ENCODE results near the gene TMEM168. TPM values are rescaled to one million over a fixed set of nuclear protein-coding genes. Genes with fewer than 3 reads are reported as not detected.

The TMEM168 gene
- total RNA-seq, 2 donors from 2014 or later, result 38.6 to 41.3 TPM

DNA sequence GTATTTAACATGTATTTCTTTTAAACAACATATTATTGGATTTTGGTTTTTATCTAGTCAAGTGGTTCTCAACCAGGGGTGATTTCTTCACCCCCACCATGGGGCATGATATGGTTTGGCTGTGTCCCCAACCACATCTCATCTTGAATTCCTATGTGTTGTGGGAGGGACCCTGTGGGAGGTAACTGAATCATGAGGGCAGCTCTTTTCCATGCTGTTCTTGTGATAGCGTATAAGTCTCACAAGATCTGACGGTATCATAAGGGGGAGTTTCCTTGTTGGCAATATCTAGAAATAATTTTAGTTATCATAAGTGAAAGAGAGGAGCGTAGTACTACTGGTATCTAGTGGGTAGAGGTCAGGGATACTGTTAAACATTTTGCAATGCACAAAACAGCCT, 37.6 kb downstream of the TMEM168 start:
- Histone ChIP-seq H3K9ac (ENCODE audit: low read depth in 2 of 2, low read length in 2 of 2) (no peak overlapping the region), H3K4me1 (no peaks in the 10 kb centered on the region), H3K4me3 (no peak overlapping the region), H3K27me3 (no peaks in the 10 kb centered on the region), H3K36me3 (no peaks in the 10 kb centered on the region), H3K9me3 (no peaks in the 10 kb centered on the region), H3K27ac (no peak overlapping the region)
- TF ChIP-seq, protein P1, sequence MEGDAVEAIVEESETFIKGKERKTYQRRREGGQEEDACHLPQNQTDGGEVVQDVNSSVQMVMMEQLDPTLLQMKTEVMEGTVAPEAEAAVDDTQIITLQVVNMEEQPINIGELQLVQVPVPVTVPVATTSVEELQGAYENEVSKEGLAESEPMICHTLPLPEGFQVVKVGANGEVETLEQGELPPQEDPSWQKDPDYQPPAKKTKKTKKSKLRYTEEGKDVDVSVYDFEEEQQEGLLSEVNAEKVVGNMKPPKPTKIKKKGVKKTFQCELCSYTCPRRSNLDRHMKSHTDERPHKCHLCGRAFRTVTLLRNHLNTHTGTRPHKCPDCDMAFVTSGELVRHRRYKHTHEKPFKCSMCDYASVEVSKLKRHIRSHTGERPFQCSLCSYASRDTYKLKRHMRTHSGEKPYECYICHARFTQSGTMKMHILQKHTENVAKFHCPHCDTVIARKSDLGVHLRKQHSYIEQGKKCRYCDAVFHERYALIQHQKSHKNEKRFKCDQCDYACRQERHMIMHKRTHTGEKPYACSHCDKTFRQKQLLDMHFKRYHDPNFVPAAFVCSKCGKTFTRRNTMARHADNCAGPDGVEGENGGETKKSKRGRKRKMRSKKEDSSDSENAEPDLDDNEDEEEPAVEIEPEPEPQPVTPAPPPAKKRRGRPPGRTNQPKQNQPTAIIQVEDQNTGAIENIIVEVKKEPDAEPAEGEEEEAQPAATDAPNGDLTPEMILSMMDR (IDR thresholded peaks at IDR 0.05), result no peak
- no peak for DNase-seq
- intact Hi-C loops (cut with DNase I), result no loop called here

DNA sequence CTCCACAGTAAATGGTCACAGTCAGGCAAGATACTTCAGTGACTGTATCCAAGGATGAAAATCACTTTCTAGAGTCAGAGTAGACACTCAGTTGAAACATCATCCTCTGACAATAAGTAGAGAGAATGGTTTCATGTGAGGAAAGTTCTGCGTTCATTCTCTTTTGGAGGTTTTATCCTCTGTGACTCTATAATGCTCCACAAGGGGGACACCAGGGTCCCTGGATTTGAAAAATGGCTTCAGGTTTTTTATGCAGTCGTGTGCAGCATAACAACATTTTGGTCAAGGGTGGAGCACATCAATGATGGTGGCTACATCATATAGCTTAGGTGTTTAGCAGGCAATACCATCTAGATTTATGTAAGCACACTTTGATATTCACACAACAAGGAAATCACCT, 40.4 kb downstream of the TMEM168 start:
- no peaks in the 10 kb centered on the region for H3K4me1 ChIP-seq
- intact Hi-C loops (cut with DNase I), result no loop called here
- H3K9ac ChIP-seq (ENCODE audit: low read depth in 2 of 2, low read length in 2 of 2), result no peak overlapping the region
- H3K27me3 ChIP-seq, result no peaks in the 10 kb centered on the region
- TF ChIP-seq, protein P1 (IDR thresholded peaks at IDR 0.05), result no peak
- no peak for DNase-seq
- H3K9me3 ChIP-seq, result no peaks in the 10 kb centered on the region
- H3K4me3 ChIP-seq, result no peak overlapping the region
- H3K27ac ChIP-seq, result no peak overlapping the region
- no peaks in the 10 kb centered on the region for H3K36me3 ChIP-seq

DNA sequence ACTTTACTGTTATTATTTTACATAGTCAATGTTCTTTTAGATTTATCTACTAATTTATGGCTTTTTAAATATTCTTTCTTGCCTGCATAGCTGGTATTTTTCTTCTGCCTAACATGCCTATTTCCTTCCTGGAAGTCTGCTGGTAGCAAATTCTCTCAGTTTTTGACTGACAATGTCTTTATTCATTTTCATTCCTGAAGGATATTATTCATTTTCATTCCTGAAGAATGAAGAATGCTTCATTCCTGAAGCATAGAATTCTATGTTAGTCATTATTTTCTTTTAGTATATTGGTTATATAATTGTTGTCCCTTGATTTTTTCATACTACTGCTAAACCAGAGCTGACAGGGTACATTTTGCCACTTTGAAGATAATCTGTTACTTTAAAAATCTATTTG, 41.8 kb downstream of the TMEM168 start:
- H3K36me3 ChIP-seq, result no peaks in the 10 kb centered on the region
- intact Hi-C loops (cut with DNase I), result no loop called here
- no peaks in the 10 kb centered on the region for H3K4me1 ChIP-seq
- H3K27ac ChIP-seq, result no peak overlapping the region
- H3K27me3 ChIP-seq, result no peaks in the 10 kb centered on the region
- TF ChIP-seq, protein P1 (IDR thresholded peaks at IDR 0.05), result no peak
- no peak overlapping the region for H3K4me3 ChIP-seq
- H3K9ac ChIP-seq (ENCODE audit: low read depth in 2 of 2, low read length in 2 of 2), result no peak overlapping the region
- DNase-seq, result no peak
- H3K9me3 ChIP-seq, result no peaks in the 10 kb centered on the region

DNA sequence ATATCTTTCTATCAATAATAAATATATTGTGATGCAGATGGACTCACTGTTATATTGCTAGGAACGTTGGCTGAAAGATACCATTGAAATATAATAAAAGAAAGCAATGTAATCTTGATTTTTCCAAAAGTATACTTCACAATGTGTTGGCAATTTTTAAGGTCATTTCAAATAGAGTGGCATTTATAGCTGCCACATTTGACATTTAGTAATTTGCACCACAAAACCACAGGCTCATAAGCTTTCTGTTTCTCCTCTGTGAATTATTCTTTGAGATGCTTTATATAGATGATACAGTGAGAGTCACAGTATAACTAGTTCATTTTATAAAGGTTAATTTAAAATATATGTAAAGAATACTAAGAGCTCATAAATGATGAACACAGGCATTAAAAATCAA, 44.6 kb downstream of the TMEM168 start:
- no peaks in the 10 kb centered on the region for H3K36me3 ChIP-seq
- no peaks in the 10 kb centered on the region for H3K27me3 ChIP-seq
- TF ChIP-seq, protein P1 (IDR thresholded peaks at IDR 0.05), result no peak
- no peak for DNase-seq
- H3K9ac ChIP-seq (ENCODE audit: low read depth in 2 of 2, low read length in 2 of 2), result no peak overlapping the region
- no peaks in the 10 kb centered on the region for H3K9me3 ChIP-seq
- H3K4me3 ChIP-seq, result no peak overlapping the region
- no peaks in the 10 kb centered on the region for H3K4me1 ChIP-seq
- intact Hi-C loops (cut with DNase I), result no loop called here
- no peak overlapping the region for H3K27ac ChIP-seq

DNA sequence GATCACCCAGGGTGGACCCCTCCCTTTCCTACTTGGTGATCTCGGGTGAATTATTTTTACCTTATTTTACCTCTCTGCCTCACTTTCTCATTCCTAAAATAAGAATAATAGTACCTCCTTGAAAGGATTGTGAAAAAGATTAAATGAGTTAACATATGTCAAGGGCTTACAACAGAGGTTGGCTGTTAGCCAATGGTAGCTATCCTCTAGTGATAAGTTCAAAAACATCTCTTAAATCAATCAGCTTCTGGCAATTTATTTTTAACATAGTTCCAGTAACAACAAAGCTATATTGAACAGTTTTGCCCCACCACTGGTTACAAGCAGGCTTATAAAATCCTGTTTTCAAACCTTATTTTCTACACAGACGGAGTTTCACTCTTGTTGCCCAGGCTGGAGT, 45.4 kb downstream of the TMEM168 start:
- no peaks in the 10 kb centered on the region for H3K36me3 ChIP-seq
- TF ChIP-seq, protein P1 (IDR thresholded peaks at IDR 0.05), result no peak
- H3K4me3 ChIP-seq, result no peak overlapping the region
- H3K4me1 ChIP-seq, result no peaks in the 10 kb centered on the region
- H3K27me3 ChIP-seq, result no peaks in the 10 kb centered on the region
- no peak overlapping the region for H3K27ac ChIP-seq
- intact Hi-C loops (cut with DNase I), result no loop called here
- H3K9ac ChIP-seq (ENCODE audit: low read depth in 2 of 2, low read length in 2 of 2), result no peak overlapping the region
- H3K9me3 ChIP-seq, result no peaks in the 10 kb centered on the region
- no peak for DNase-seq

DNA sequence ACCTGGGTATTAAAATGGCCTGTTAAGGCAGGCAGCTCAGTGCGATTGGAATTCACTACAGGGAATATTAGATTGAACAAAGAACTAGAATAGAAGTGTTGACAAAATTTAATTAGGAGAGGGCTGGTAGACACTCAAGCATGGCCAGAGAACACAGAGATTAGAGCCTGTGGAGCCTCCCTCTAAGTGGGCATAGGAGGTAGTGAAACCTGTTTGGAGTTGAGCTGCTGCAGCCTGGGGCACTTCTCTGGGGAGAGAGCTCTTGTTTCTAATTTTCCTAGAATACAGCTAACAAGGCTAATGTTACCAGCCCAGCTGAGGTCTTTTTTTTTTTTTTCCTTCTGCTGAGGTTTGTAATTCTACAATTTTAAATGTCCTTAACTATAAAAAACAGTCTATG, 46.4 kb downstream of the TMEM168 start:
- Histone ChIP-seq H3K27ac (no peak overlapping the region), H3K9ac (ENCODE audit: low read depth in 2 of 2, low read length in 2 of 2) (no peak overlapping the region), H3K27me3 (no peaks in the 10 kb centered on the region), H3K4me3 (no peak overlapping the region), H3K36me3 (no peaks in the 10 kb centered on the region), H3K9me3 (no peaks in the 10 kb centered on the region), H3K4me1 (no peaks in the 10 kb centered on the region)
- TF ChIP-seq, protein P1 (IDR thresholded peaks at IDR 0.05), result no peak
- DNase-seq, result no peak
- intact Hi-C loops (cut with DNase I), result no loop called here

Data from colonic mucosa (tissue), 4 donors.